GM12892 (cell line): Measurements from ENCODE around the gene RPS25.
"Not testable (repeated sequence)": the region's sequence is repeated elsewhere in the genome, so short reads cannot be mapped to it uniquely, and the experiment has no call there.

Experiments used
- POLR2A ChIP-seq: IDR thresholded peaks from 2 replicates; pipeline ENCODE4 v1.6.1; 2011; ENCODE audit warnings: low read depth, low read length, control low read depth
- POLR2AphosphoS5 ChIP-seq: IDR thresholded peaks from 2 replicates; pipeline ENCODE4 v1.6.1; 2011; ENCODE audit warnings: low read depth, low read length, control low read depth
- TAF1 ChIP-seq: IDR thresholded peaks from 2 replicates; pipeline ENCODE4 v1.6.1; 2011; ENCODE audit warnings: low read depth, mild to moderate bottlenecking, control low read depth, low read length, borderline replicate concordance

- TF ChIP-seq POLR2A, POLR2AphosphoS5, TAF1: not testable (repeated sequence)
Observed at GRCh38 chr11:119033421-119033820, 15.3 kb upstream of the RPS25 start.
